GM21737 (cell line): ENCODE results near the gene C22orf42.
"Not testable (repeated sequence)": the region's sequence is repeated elsewhere in the genome, so short reads cannot be mapped to it uniquely, and the experiment has no call there.

ENCODE experiments used
- ATAC-seq: cut with Tn5 transposase; IDR thresholded peaks from one replicate; pipeline ENCODE4 v1.9.1; 2021; ENCODE audit warnings: mild to moderate bottlenecking, moderate library complexity; ENCODE audit not compliant: unreplicated experiment

Gene C22orf42

GRCh38 chr22:32158712-32159533 lies at the start of gene C22orf42:
TSS of gene C22orf42 (minus strand) at chr22:32159303. CDS start at chr22:32159215, 88 bp downstream.
- no peak for ATAC-seq

GRCh38 chr22:32208681-32209080 lies 49.6 kb upstream of the C22orf42 start:
- no peak for ATAC-seq

GRCh38 chr22:32207971-32208480 lies 48.9 kb upstream of the C22orf42 start:
- ATAC-seq: no peak

- ATAC-seq: no peak
Observed at GRCh38 chr22:32206774-32207758, 48.0 kb upstream of the C22orf42 start.

- no peak for ATAC-seq
Observed at GRCh38 chr22:32205974-32206773, 47.1 kb upstream of the C22orf42 start.

GRCh38 chr22:32204856-32205722 lies 46.0 kb upstream of the C22orf42 start, which contains the start of gene RFPL2:
TSS of gene RFPL2 (minus strand) at chr22:32205073. CDS start at chr22:32202451, 2,622 bp downstream.
- ATAC-seq: no peak

- no peak for ATAC-seq
Observed at GRCh38 chr22:32204040-32204855, 45.1 kb upstream of the C22orf42 start.

GRCh38 chr22:32203181-32204039 lies 44.3 kb upstream of the C22orf42 start:
- no peak for ATAC-seq

GRCh38 chr22:32202539-32203180 lies 43.6 kb upstream of the C22orf42 start:
- ATAC-seq: no peak

GRCh38 chr22:32202161-32202538 lies 43.0 kb upstream of the C22orf42 start:
- no peak for ATAC-seq

GRCh38 chr22:32200752-32201151 lies 41.6 kb upstream of the C22orf42 start:
- ATAC-seq: no peak

- no peak for ATAC-seq
Observed at GRCh38 chr22:32199961-32200360, 40.9 kb upstream of the C22orf42 start.

GRCh38 chr22:32199341-32199740 lies 40.2 kb upstream of the C22orf42 start:
- ATAC-seq: no peak

- ATAC-seq: not testable (repeated sequence)
Observed at GRCh38 chr22:32197553-32198226, 38.6 kb upstream of the C22orf42 start.

GRCh38 chr22:32195900-32196299 lies 36.8 kb upstream of the C22orf42 start:
- ATAC-seq: not testable (repeated sequence)

GRCh38 chr22:32193346-32193745 lies 34.2 kb upstream of the C22orf42 start:
- ATAC-seq: not testable (repeated sequence)

- not testable (repeated sequence) for ATAC-seq
Observed at GRCh38 chr22:32191021-32191420, 31.9 kb upstream of the C22orf42 start.
